GM12874 (cell line): ENCODE data around the gene PDXK.

Source experiments
- CTCF ChIP-seq: IDR thresholded peaks from 2 replicates; pipeline ENCODE4 v1.5.1; 2011; ENCODE audit warnings: low read depth, mild to moderate bottlenecking, control low read depth, low read length, moderate library complexity; ENCODE audit not compliant: insufficient read depth

PDXK gene

GRCh38 chr21:43781846-43782245 is 62.9 kb downstream of the PDXK start:
- TF ChIP-seq CTCF: no peak

GRCh38 chr21:43782431-43783097 is 63.6 kb downstream of the PDXK start:
- no peak for TF ChIP-seq CTCF

- no peak for TF ChIP-seq CTCF
These were observed 64.3 kb downstream of the PDXK start for GRCh38 chr21:43783098-43783700.

GRCh38 chr21:43785134-43785533 is 66.2 kb downstream of the PDXK start:
- no peak for TF ChIP-seq CTCF

- TF ChIP-seq CTCF: no peak
These were observed 67.4 kb downstream of the PDXK start for GRCh38 chr21:43786300-43786806.

GRCh38 chr21:43786807-43787440 is 68.0 kb downstream of the PDXK start:
- no peak for TF ChIP-seq CTCF

- TF ChIP-seq CTCF: peak; percentile 99
These were observed 70.5 kb downstream of the PDXK start, which contains the start of gene RRP1 for GRCh38 chr21:43789276-43790009. Gene RRP1 (plus strand): TSS chr21:43789577. CDS start chr21:43789630, 53 bp downstream.
